ENCODE results near the gene PPP1R1B.

DNA sequence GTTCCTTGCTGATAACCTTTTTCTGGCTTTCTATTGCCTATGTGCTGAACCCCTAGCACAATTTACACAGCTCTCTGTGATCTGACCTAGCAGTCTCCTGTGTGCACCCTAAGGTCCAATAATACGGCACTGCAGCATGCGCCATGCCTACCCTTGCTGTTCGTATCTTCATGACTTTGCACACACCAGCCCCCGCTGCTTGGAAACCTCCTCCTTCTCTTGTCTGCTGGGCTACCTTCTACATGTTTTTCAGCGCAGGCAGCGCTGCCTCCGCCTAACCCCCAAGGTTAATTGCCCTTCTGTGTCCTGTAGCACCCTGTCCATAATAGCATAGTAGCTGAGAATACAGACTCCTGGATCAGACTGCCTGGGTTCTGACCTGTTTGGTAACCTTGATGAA is 11.6 kb downstream of the PPP1R1B start:
- TF ChIP-seq, protein P1, sequence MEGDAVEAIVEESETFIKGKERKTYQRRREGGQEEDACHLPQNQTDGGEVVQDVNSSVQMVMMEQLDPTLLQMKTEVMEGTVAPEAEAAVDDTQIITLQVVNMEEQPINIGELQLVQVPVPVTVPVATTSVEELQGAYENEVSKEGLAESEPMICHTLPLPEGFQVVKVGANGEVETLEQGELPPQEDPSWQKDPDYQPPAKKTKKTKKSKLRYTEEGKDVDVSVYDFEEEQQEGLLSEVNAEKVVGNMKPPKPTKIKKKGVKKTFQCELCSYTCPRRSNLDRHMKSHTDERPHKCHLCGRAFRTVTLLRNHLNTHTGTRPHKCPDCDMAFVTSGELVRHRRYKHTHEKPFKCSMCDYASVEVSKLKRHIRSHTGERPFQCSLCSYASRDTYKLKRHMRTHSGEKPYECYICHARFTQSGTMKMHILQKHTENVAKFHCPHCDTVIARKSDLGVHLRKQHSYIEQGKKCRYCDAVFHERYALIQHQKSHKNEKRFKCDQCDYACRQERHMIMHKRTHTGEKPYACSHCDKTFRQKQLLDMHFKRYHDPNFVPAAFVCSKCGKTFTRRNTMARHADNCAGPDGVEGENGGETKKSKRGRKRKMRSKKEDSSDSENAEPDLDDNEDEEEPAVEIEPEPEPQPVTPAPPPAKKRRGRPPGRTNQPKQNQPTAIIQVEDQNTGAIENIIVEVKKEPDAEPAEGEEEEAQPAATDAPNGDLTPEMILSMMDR (IDR thresholded peaks at IDR 0.05), result no peak
- TF ChIP-seq POLR2A (IDR thresholded peaks at IDR 0.05), result no peak

All from adrenal gland (tissue), 5 donors.